Neural cell (in vitro differentiated cells): ENCODE measurements around the gene MIER1. TPM values are rescaled to one million over a fixed set of nuclear protein-coding genes. Genes with fewer than 3 reads are reported as not detected.

Experiments
- H2AFZ ChIP-seq: fragments of 200-600, 300-800 bp; sonication (generic), shearing (Covaris generic); 2 replicates; pipeline ENCODE4 v1.6.0; 2014; ENCODE audit warnings: low read depth, mild to moderate bottlenecking, antibody characterized with exemption, low read length, moderate library complexity
- H3F3A ChIP-seq: fragments of 200-600 bp; shearing (Covaris generic); 2 replicates; pipeline ENCODE4 v1.6.1; 2016; ENCODE audit warnings: mild to moderate bottlenecking, moderate library complexity, mixed read lengths, antibody characterized with exemption, low read length; ENCODE audit not compliant: insufficient read depth, poor library complexity, severe bottlenecking
- H3K27ac ChIP-seq: fragments of 200-600, 300-800 bp; sonication (generic), shearing (Covaris generic); 2 replicates; pipeline ENCODE4 v1.5.1; 2014; ENCODE audit warnings: mild to moderate bottlenecking, low read length, moderate library complexity
- H3K27me3 ChIP-seq: fragments of 300-800, 200-600 bp; sonication (generic), shearing (Covaris generic); 2 replicates; pipeline ENCODE4 v1.6.0; 2014; ENCODE audit warnings: mild to moderate bottlenecking, low read depth, low read length, moderate library complexity; ENCODE audit not compliant: insufficient read depth
- H3K36me3 ChIP-seq: fragments of 300-800, 200-600 bp; sonication (generic), shearing (Covaris generic); 2 replicates; pipeline ENCODE4 v1.5.1; 2014; ENCODE audit warnings: mild to moderate bottlenecking, antibody characterized with exemption, low read length, moderate library complexity; ENCODE audit not compliant: insufficient read depth
- H3K4me2 ChIP-seq: fragments of 300-800, 200-600 bp; sonication (generic), shearing (Covaris generic); 2 replicates; pipeline ENCODE4 v1.6.0; 2014; ENCODE audit warnings: mild to moderate bottlenecking, low read length
- H3K4me3 ChIP-seq: fragments of 300-800, 200-600 bp; sonication (generic), shearing (Covaris generic); 2 replicates; pipeline ENCODE4 v1.5.1; 2014; ENCODE audit warnings: mild to moderate bottlenecking, low read length, moderate library complexity
- H3K79me2 ChIP-seq: fragments of 200-600 bp; shearing (Covaris generic); replicated peaks from 2 replicates; pipeline ENCODE4 v1.6.0; 2014; ENCODE audit warnings: mild to moderate bottlenecking, low read length, moderate library complexity; ENCODE audit not compliant: insufficient read depth
- H3K9ac ChIP-seq: fragments of 300-800, 200-600 bp; sonication (generic), shearing (Covaris generic); 2 replicates; pipeline ENCODE4 v1.6.1; 2016; ENCODE audit warnings: mild to moderate bottlenecking, low read length, mixed read lengths
- H3K9me2 ChIP-seq: fragments of 200-600 bp; shearing (Covaris generic); 2 replicates; pipeline ENCODE4 v1.6.1; 2016; ENCODE audit warnings: mild to moderate bottlenecking, low read length, mixed read lengths; ENCODE audit not compliant: insufficient read depth
- H3K9me3 ChIP-seq: fragments of 200-600, 300-800 bp; sonication (generic), shearing (Covaris generic); 2 replicates; pipeline ENCODE4 v1.6.1; 2016; ENCODE audit warnings: mild to moderate bottlenecking, mixed run types, low read length, moderate library complexity, mixed read lengths
- H4K20me1 ChIP-seq: fragments of 200-600 bp; shearing (Covaris generic); 2 replicates; pipeline ENCODE4 v1.6.1; 2016; ENCODE audit warnings: mild to moderate bottlenecking, mixed run types; ENCODE audit not compliant: insufficient read depth
- CTCF ChIP-seq: fragments of 450-650 bp; IDR thresholded peaks from 2 replicates; pipeline ENCODE4 v1.5.1; 2014; ENCODE audit warnings: antibody characterized with exemption, mild to moderate bottlenecking, moderate library complexity; ENCODE audit not compliant: poor library complexity, severe bottlenecking
- EP300 ChIP-seq: fragments of 450-650 bp; conservative IDR thresholded peaks from 2 replicates; pipeline ENCODE4 v1.6.1; 2014; ENCODE audit warnings: antibody characterized with exemption, mild to moderate bottlenecking, moderate library complexity; ENCODE audit not compliant: poor library complexity, severe bottlenecking
- EZH2 ChIP-seq: fragments of 200-600, 300-800 bp; shearing (Covaris generic), sonication (generic); IDR thresholded peaks from 2 replicates; pipeline ENCODE4 v1.6.1; 2014; ENCODE audit warnings: antibody characterized with exemption, low read length, borderline replicate concordance, mild to moderate bottlenecking; ENCODE audit not compliant: insufficient read depth, poor library complexity, severe bottlenecking
- MXI1 ChIP-seq: fragments of 450-650 bp; conservative IDR thresholded peaks from 2 replicates; pipeline ENCODE4 v1.6.1; 2014; ENCODE audit warnings: antibody characterized with exemption, mild to moderate bottlenecking; ENCODE audit not compliant: poor library complexity, severe bottlenecking
- POLR2AphosphoS5 ChIP-seq: IDR thresholded peaks from 2 replicates; pipeline ENCODE4 v1.6.1; 2012
- RAD21 ChIP-seq: fragments of 450-650 bp; conservative IDR thresholded peaks from 2 replicates; pipeline ENCODE4 v1.6.1; 2014; ENCODE audit warnings: antibody characterized with exemption, mild to moderate bottlenecking, moderate library complexity
- SMC3 ChIP-seq: fragments of 450-650 bp; conservative IDR thresholded peaks from 2 replicates; pipeline ENCODE4 v1.6.1; 2014; ENCODE audit warnings: antibody characterized with exemption, mild to moderate bottlenecking, moderate library complexity; ENCODE audit not compliant: poor library complexity
- TAF1 ChIP-seq: IDR thresholded peaks from 2 replicates; pipeline ENCODE4 v1.6.1; 2012; ENCODE audit warnings: low read depth
- polyA plus RNA-seq: library from polyadenylated mRNA; depleted of rRNA; stranded (reverse); fragments of >200 nt; gene quantifications from 2 replicates; pipeline ENCODE4 v1.2.3, GENCODE V29; 2014
- TF ChIP-seq, protein P1 (sequence below): IDR thresholded peaks from 2 replicates; pipeline ENCODE4 v1.6.1; 2012; ENCODE audit warnings: borderline replicate concordance

The MIER1 gene
- polyA plus RNA-seq, 1 donor from 2014 or later = 16.1 TPM

DNA sequence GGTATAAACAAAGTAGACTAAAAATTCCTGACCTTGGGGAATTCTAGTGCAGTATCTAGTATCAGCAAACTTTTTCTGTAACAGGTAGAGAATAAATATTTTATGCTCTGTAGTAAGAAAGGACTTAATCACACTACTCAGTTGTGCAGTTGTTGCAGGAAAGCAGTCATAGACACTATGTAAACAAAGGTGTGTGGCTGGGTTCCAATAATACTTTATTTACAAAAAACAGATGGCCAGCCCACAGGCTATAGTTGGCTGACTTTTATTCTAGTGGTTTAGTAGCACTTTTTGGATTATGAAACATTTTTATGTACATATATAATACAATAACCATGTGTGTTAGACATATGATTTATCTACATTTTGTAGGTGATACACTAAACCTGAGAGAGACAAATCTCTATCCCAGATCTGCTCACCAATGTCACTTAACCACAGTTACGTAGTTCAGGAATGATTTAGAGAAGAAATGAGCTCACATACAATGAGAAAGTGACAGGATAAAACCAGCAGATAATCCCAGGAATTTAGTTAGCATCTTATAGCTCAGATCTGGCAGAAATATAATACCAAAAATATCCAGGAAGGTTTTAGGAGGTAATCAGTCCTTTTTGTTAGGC, 56.1 kb downstream of the MIER1 start:
- no peak overlapping the region for H3K4me3 ChIP-seq
- no peaks in the 10 kb centered on the region for H3K9me3 ChIP-seq
- no peaks in the 10 kb centered on the region for H3K79me2 ChIP-seq
- H3K36me3 ChIP-seq = no peaks in the 10 kb centered on the region
- H3K9me2 ChIP-seq = no peaks in the 10 kb centered on the region
- H3F3A ChIP-seq = no peaks in the 10 kb centered on the region
- H4K20me1 ChIP-seq = no peaks in the 10 kb centered on the region
- no peak overlapping the region for H2AFZ ChIP-seq
- no peak for TF ChIP-seq SMC3
- no peak for TF ChIP-seq EZH2
- no peak for TF ChIP-seq CTCF
- no peak for TF ChIP-seq MXI1
- TF ChIP-seq RAD21 = no peak
- TF ChIP-seq TAF1 = no peak
- no peak for TF ChIP-seq EP300
- TF ChIP-seq, protein P1, sequence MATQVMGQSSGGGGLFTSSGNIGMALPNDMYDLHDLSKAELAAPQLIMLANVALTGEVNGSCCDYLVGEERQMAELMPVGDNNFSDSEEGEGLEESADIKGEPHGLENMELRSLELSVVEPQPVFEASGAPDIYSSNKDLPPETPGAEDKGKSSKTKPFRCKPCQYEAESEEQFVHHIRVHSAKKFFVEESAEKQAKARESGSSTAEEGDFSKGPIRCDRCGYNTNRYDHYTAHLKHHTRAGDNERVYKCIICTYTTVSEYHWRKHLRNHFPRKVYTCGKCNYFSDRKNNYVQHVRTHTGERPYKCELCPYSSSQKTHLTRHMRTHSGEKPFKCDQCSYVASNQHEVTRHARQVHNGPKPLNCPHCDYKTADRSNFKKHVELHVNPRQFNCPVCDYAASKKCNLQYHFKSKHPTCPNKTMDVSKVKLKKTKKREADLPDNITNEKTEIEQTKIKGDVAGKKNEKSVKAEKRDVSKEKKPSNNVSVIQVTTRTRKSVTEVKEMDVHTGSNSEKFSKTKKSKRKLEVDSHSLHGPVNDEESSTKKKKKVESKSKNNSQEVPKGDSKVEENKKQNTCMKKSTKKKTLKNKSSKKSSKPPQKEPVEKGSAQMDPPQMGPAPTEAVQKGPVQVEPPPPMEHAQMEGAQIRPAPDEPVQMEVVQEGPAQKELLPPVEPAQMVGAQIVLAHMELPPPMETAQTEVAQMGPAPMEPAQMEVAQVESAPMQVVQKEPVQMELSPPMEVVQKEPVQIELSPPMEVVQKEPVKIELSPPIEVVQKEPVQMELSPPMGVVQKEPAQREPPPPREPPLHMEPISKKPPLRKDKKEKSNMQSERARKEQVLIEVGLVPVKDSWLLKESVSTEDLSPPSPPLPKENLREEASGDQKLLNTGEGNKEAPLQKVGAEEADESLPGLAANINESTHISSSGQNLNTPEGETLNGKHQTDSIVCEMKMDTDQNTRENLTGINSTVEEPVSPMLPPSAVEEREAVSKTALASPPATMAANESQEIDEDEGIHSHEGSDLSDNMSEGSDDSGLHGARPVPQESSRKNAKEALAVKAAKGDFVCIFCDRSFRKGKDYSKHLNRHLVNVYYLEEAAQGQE = no peak
- TF ChIP-seq POLR2AphosphoS5 = no peak
- H3K27me3 ChIP-seq = no peaks in the 10 kb centered on the region
- no peak overlapping the region for H3K4me2 ChIP-seq
- H3K9ac ChIP-seq = no peak overlapping the region
- no peak overlapping the region for H3K27ac ChIP-seq

- Histone ChIP-seq H3K4me3 (no peak overlapping the region), H3K4me2 (no peak overlapping the region), H3F3A (no peaks in the 10 kb centered on the region), H3K9ac (no peak overlapping the region), H4K20me1 (no peaks in the 10 kb centered on the region), H3K36me3 (no peaks in the 10 kb centered on the region), H3K27me3 (no peaks in the 10 kb centered on the region), H2AFZ (no peak overlapping the region), H3K9me2 (no peaks in the 10 kb centered on the region), H3K9me3 (no peaks in the 10 kb centered on the region), H3K27ac (no peak overlapping the region), H3K79me2 (no peaks in the 10 kb centered on the region)
- no peak for TF ChIP-seq POLR2AphosphoS5
- no peak for TF ChIP-seq MXI1
Measured at GRCh38 chr1:66981679-66982078, 56.9 kb downstream of the MIER1 start.
